Activated T-cell treated with anti-CD3 and anti-CD28 coated beads, Interleukin-2, amount 50 U/mL, for 24 hours (primary cell): Measurements from ENCODE around the gene METRNL.
"Not testable (repeated sequence)": the region's sequence is repeated elsewhere in the genome, so short reads cannot be mapped to it uniquely, and the experiment has no call there.

Experiments used
- DNase-seq: peaks from one replicate; pipeline ENCODE4 v3.0.0-alpha.2; 2020
- H3K27ac Mint-ChIP-seq: 2 replicates; pipeline ENCODE4 v1.8.0; 2020; ENCODE audit warnings: mild to moderate bottlenecking, mixed read lengths
- H3K27me3 Mint-ChIP-seq: 2 replicates; pipeline ENCODE4 v1.8.0; 2020; ENCODE audit warnings: mixed read lengths
- H3K36me3 Mint-ChIP-seq: 2 replicates; pipeline ENCODE4 v1.8.0; 2020; ENCODE audit warnings: low read depth, mixed read lengths
- H3K4me1 Mint-ChIP-seq: 2 replicates; pipeline ENCODE4 v1.8.0; 2020; ENCODE audit warnings: low read depth, mixed read lengths
- H3K4me3 Mint-ChIP-seq: 2 replicates; pipeline ENCODE4 v1.8.0; 2020; ENCODE audit warnings: mild to moderate bottlenecking, moderate library complexity, mixed read lengths
- H3K9me3 Mint-ChIP-seq: 2 replicates; pipeline ENCODE4 v1.8.0; 2020; ENCODE audit warnings: mixed read lengths

METRNL gene

GRCh38 chr17:83044479-83044878 lies 34.9 kb upstream of the METRNL start:
- H3K4me3 Mint-ChIP-seq, H3K27me3 Mint-ChIP-seq, H3K27ac Mint-ChIP-seq: not testable (repeated sequence)
- peak; percentile 8 for DNase-seq
- Mint-ChIP-seq H3K9me3 (peaks cover 24% of the 10 kb centered on the region), H3K4me1 (peaks cover 46% of the 10 kb centered on the region), H3K36me3 (peaks cover 82% of the 10 kb centered on the region)

DNA sequence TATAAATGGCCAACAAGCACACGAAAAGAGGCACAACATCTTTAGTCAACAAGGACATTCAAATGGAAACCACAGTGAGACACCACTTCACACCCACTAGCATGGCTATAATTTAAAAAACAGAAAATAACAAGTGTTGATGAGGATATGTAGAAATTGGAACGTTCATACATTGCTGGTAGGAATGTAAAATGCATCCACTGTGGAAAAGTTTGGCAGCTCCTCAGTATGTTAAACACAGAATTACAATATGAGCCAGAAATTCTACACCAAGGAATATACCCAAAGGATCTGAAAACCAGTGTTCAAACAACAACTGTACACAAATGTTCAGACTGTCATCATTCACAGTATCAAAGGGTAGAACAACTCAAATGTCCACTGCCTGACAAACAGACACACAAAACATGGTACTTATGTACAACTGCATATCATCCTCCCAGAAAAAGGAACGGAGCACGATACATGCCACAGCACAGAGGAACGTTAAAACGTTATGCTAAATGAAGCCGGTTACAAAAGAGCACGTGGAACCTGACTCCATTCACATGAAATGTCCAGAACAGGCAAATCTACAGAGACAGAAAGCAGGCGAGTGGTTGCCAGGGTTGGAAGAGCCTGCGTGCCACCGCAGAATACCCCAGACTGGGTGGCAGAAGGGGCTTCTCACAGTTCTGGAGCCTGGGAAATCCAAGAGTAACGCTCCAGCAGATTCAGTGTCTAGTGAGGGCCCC lies 32.8 kb upstream of the METRNL start:
- H3K4me3 Mint-ChIP-seq, result no peak overlapping the region
- peaks cover 14% of the 10 kb centered on the region for H3K9me3 Mint-ChIP-seq
- H3K27ac Mint-ChIP-seq, result no peak overlapping the region
- peaks cover 55% of the 10 kb centered on the region for H3K4me1 Mint-ChIP-seq
- H3K27me3 Mint-ChIP-seq, result no peaks in the 10 kb centered on the region
- DNase-seq, result peak; percentile 6
- H3K36me3 Mint-ChIP-seq, result peaks cover 60% of the 10 kb centered on the region

GRCh38 chr17:83047182-83047478 lies 32.3 kb upstream of the METRNL start:
- Mint-ChIP-seq H3K27ac (no peak overlapping the region), H3K36me3 (peaks cover 55% of the 10 kb centered on the region), H3K9me3 (peaks cover 12% of the 10 kb centered on the region), H3K4me3 (no peak overlapping the region), H3K27me3 (no peaks in the 10 kb centered on the region), H3K4me1 (peaks cover 57% of the 10 kb centered on the region)
- no peak for DNase-seq

GRCh38 chr17:83047818-83048475 lies 31.5 kb upstream of the METRNL start:
- Mint-ChIP-seq H3K36me3 (peaks cover 47% of the 10 kb centered on the region), H3K27ac (peak overlapping the region; percentile 94), H3K4me1 (peaks cover 55% of the 10 kb centered on the region), H3K4me3 (peak overlapping the region; percentile 65)
- not testable (repeated sequence) for H3K27me3 Mint-ChIP-seq, DNase-seq, H3K9me3 Mint-ChIP-seq

DNA sequence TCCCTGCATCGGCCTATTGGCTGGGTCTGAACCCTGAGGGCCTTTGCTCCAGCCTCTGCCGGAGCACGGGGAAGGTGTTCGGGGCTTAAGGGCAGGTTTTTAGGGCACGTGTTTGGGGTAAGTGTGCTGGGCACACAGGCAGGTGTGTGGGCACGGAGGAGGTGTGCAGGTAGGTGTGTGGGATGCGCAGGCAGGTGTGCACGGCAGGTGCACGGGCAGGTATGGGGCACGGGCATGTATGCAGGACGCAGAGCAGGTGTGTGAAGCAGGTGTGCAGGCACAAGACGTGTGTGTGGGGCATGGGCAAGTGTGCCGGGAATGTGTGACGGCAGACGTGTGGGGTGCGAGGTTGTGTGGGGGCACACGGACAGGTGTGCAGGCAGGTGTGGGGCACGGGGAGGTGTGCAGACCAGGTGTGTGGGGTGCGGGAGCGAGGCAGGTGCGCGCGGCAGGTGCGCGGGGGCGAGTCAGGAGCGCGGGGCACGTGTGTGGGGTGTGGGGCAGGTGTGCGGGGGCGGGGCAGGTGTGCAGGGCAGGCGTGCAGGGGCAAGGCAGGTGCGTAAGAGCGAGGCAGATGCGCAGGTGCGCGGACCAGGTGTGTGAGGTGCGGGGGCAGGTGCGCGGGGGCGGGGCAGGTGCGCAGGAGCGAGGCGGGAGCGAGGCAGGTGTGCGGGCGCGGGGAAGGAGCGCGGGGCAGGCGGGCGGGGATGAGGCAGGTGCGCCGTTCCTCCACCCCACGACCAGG lies 28.6 kb upstream of the METRNL start:
- DNase-seq, result peak; percentile 35
- no peaks in the 10 kb centered on the region for H3K9me3 Mint-ChIP-seq
- H3K4me1 Mint-ChIP-seq, result peaks cover 48% of the 10 kb centered on the region
- peaks cover 19% of the 10 kb centered on the region for H3K36me3 Mint-ChIP-seq
- H3K4me3 Mint-ChIP-seq, result peak overlapping the region; percentile 83
- H3K27ac Mint-ChIP-seq, result peak overlapping the region; percentile 89
- no peaks in the 10 kb centered on the region for H3K27me3 Mint-ChIP-seq

- Mint-ChIP-seq H3K4me3 (peak overlapping the region; percentile 83), H3K4me1 (peaks cover 43% of the 10 kb centered on the region), H3K27ac (peak overlapping the region; percentile 89), H3K27me3 (no peaks in the 10 kb centered on the region), H3K36me3 (peaks cover 13% of the 10 kb centered on the region), H3K9me3 (no peaks in the 10 kb centered on the region)
- DNase-seq, result peak; percentile 99
Measured at GRCh38 chr17:83051396-83052240, 27.8 kb upstream of the METRNL start.

DNA sequence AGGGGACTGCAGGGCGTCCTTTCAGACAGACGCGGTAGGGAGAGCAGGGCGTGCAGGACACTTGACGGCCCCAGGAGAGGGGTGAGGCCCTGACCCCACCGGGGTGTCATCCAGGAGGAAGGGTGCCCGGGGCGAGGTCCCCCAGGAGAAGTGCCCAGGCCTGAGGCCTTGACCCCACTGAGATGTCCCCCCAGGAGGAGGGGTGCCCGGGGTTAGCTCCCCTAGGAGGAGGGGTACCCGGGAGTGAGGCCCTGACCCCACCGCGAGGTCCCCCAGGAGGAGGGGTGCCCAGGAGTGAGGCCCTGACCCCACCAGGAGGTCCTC lies 27.2 kb upstream of the METRNL start:
- peaks cover 7% of the 10 kb centered on the region for H3K36me3 Mint-ChIP-seq
- H3K9me3 Mint-ChIP-seq, result no peaks in the 10 kb centered on the region
- peak overlapping the region; percentile 71 for H3K4me3 Mint-ChIP-seq
- DNase-seq, result no peak
- peaks cover 41% of the 10 kb centered on the region for H3K4me1 Mint-ChIP-seq
- H3K27me3 Mint-ChIP-seq, result no peaks in the 10 kb centered on the region
- peak overlapping the region; percentile 88 for H3K27ac Mint-ChIP-seq

GRCh38 chr17:83053021-83053681 lies 26.3 kb upstream of the METRNL start:
- Mint-ChIP-seq H3K27ac (peak overlapping the region; percentile 55), H3K36me3 (peaks cover 3% of the 10 kb centered on the region), H3K27me3 (no peaks in the 10 kb centered on the region), H3K9me3 (no peaks in the 10 kb centered on the region), H3K4me1 (peaks cover 37% of the 10 kb centered on the region), H3K4me3 (no peak overlapping the region)
- DNase-seq, result peak; percentile 29

DNA sequence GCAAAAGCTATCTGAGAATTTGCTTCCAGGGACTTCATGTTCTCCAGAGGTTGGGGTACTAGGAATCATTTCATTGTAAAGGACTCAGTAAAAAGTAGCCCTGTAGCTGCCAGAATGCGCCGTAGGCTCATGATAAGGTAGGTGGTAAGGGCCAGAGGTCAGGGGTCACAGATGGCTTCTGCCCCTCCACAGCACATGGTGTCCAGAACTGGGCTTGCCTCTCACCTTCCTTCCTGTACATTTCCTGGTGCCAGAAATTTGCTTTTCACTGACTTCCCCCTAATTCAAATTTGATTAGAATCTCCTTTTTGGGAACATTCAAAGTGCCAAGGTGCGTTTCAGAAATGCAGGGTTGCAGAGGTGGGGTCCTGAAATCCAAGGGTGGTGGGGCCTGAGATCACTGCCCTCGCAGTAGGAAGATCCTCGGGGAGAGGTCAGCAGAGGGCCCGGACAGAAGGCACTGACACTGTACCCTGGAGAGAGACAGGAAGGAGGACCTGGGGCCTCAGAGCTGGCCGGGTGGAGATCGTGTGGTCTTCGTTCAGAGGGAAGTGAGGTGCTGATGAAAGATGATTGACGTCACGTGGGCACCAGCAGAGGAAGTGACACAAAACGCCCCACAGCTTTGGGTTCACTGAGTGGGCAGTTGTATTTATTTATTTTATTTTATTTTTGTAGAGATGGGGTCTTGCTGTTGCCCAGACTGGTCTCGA lies 25.5 kb upstream of the METRNL start:
- H3K9me3 Mint-ChIP-seq, result no peaks in the 10 kb centered on the region
- DNase-seq, result peak; percentile 40
- H3K36me3 Mint-ChIP-seq, result no peaks in the 10 kb centered on the region
- H3K27me3 Mint-ChIP-seq, result no peaks in the 10 kb centered on the region
- H3K4me3 Mint-ChIP-seq, result peak overlapping the region; percentile 8
- H3K27ac Mint-ChIP-seq, result peak overlapping the region; percentile 55
- peaks cover 30% of the 10 kb centered on the region for H3K4me1 Mint-ChIP-seq

- H3K27ac Mint-ChIP-seq, result no peak overlapping the region
- H3K4me3 Mint-ChIP-seq, result no peak overlapping the region
- DNase-seq, result peak; percentile 22
- H3K27me3 Mint-ChIP-seq, result no peaks in the 10 kb centered on the region
- H3K4me1 Mint-ChIP-seq, result peaks cover 22% of the 10 kb centered on the region
- H3K9me3 Mint-ChIP-seq, result no peaks in the 10 kb centered on the region
- no peaks in the 10 kb centered on the region for H3K36me3 Mint-ChIP-seq
Measured at GRCh38 chr17:83054518-83055125, 24.8 kb upstream of the METRNL start.

- not testable (repeated sequence) for H3K36me3 Mint-ChIP-seq, H3K27me3 Mint-ChIP-seq, H3K27ac Mint-ChIP-seq, DNase-seq, H3K4me3 Mint-ChIP-seq, H3K9me3 Mint-ChIP-seq
- peaks cover 19% of the 10 kb centered on the region for H3K4me1 Mint-ChIP-seq
Measured at GRCh38 chr17:83055176-83055575, 24.2 kb upstream of the METRNL start.

- peak; percentile 17 for DNase-seq
- H3K4me3 Mint-ChIP-seq, result no peak overlapping the region
- no peaks in the 10 kb centered on the region for H3K9me3 Mint-ChIP-seq
- H3K36me3 Mint-ChIP-seq, result no peaks in the 10 kb centered on the region
- H3K27ac Mint-ChIP-seq, result no peak overlapping the region
- peaks cover 13% of the 10 kb centered on the region for H3K4me1 Mint-ChIP-seq
- H3K27me3 Mint-ChIP-seq, result no peaks in the 10 kb centered on the region
Measured at GRCh38 chr17:83055911-83056582, 23.4 kb upstream of the METRNL start.
